RWPE2 (cell line): Measurements from ENCODE around the gene ZC3HAV1L.

ENCODE experiments used
- ATAC-seq: fragments of 200-7000 bp; cut with Tn5 transposase; 3 replicates; pipeline ENCODE4 v1.9.1; 2021; ENCODE audit warnings: low read depth
- DNase-seq: peaks from one replicate; pipeline ENCODE4 v3.0.0-alpha.2; 2020; ENCODE audit warnings: low spot score
- H3K27ac ChIP-seq: fragments of 450-650 bp; 2 replicates; pipeline ENCODE4 v1.5.1; 2017; ENCODE audit warnings: mild to moderate bottlenecking; ENCODE audit not compliant: poor library complexity, severe bottlenecking
- H3K27me3 ChIP-seq: fragments of 250-450 bp; sonication (Bioruptor Pico); 2 replicates; pipeline ENCODE4 v1.5.1; 2021; ENCODE audit warnings: mild to moderate bottlenecking, moderate library complexity; ENCODE audit not compliant: insufficient read depth, poor library complexity, severe bottlenecking
- H3K36me3 ChIP-seq: fragments of 250-450 bp; sonication (Bioruptor Pico); 2 replicates; pipeline ENCODE4 v1.5.1; 2020; ENCODE audit warnings: low read depth, mild to moderate bottlenecking, moderate library complexity
- H3K4me1 ChIP-seq: fragments of 250-450 bp; sonication (Bioruptor Pico); 2 replicates; pipeline ENCODE4 v1.5.1; 2021; ENCODE audit warnings: mild to moderate bottlenecking, moderate library complexity; ENCODE audit not compliant: insufficient read depth, poor library complexity, severe bottlenecking
- H3K4me3 ChIP-seq: fragments of 250-450 bp; sonication (Bioruptor Pico); 2 replicates; pipeline ENCODE4 v1.5.1; 2021; ENCODE audit warnings: mild to moderate bottlenecking, moderate library complexity; ENCODE audit not compliant: severe bottlenecking
- H3K9me3 ChIP-seq: fragments of 250-450 bp; sonication (Bioruptor Pico); 2 replicates; pipeline ENCODE4 v1.5.1; 2021; ENCODE audit warnings: mild to moderate bottlenecking, moderate library complexity; ENCODE audit not compliant: severe bottlenecking
- CTCF ChIP-seq: fragments of 450-650 bp; IDR thresholded peaks from one replicate; pipeline ENCODE4 v1.5.1; 2017; ENCODE audit warnings: mild to moderate bottlenecking, moderate library complexity; ENCODE audit not compliant: poor library complexity, severe bottlenecking

Gene ZC3HAV1L

GRCh38 chr7:139022286-139022685 is 13.6 kb downstream of the ZC3HAV1L start:
- peaks cover 2% of the 10 kb centered on the region for H3K4me1 ChIP-seq
- H3K9me3 ChIP-seq = no peaks in the 10 kb centered on the region
- no peaks in the 10 kb centered on the region for H3K27me3 ChIP-seq
- H3K27ac ChIP-seq = no peak overlapping the region
- H3K36me3 ChIP-seq = peaks cover 65% of the 10 kb centered on the region
- ATAC-seq = no peak
- no peak for TF ChIP-seq CTCF
- no peak overlapping the region for H3K4me3 ChIP-seq
- DNase-seq = no peak

GRCh38 chr7:139018910-139019309 is 16.9 kb downstream of the ZC3HAV1L start:
- H3K27ac ChIP-seq = no peak overlapping the region
- H3K4me1 ChIP-seq = peaks cover 2% of the 10 kb centered on the region
- no peak for DNase-seq
- H3K4me3 ChIP-seq = no peak overlapping the region
- ATAC-seq = no peak
- H3K9me3 ChIP-seq = no peaks in the 10 kb centered on the region
- no peak for TF ChIP-seq CTCF
- no peaks in the 10 kb centered on the region for H3K27me3 ChIP-seq
- peaks cover 34% of the 10 kb centered on the region for H3K36me3 ChIP-seq

GRCh38 chr7:139016931-139017511 is 18.8 kb downstream of the ZC3HAV1L start:
- ATAC-seq = peak; percentile 94

GRCh38 chr7:139011373-139011772 is 24.5 kb downstream of the ZC3HAV1L start:
- no peaks in the 10 kb centered on the region for H3K36me3 ChIP-seq
- DNase-seq = no peak
- H3K4me3 ChIP-seq = no peak overlapping the region
- no peaks in the 10 kb centered on the region for H3K27me3 ChIP-seq
- ATAC-seq = no peak
- TF ChIP-seq CTCF = no peak
- no peak overlapping the region for H3K27ac ChIP-seq
- no peaks in the 10 kb centered on the region for H3K4me1 ChIP-seq
- no peaks in the 10 kb centered on the region for H3K9me3 ChIP-seq

More at GRCh38 chr7:139016931-139017511, 18.8 kb downstream of the ZC3HAV1L start:
- H3K27ac ChIP-seq = no peak overlapping the region
- no peak for DNase-seq
- H3K9me3 ChIP-seq = no peaks in the 10 kb centered on the region
- no peak overlapping the region for H3K4me3 ChIP-seq
- H3K4me1 ChIP-seq = peaks cover 2% of the 10 kb centered on the region
- TF ChIP-seq CTCF = peak; percentile 83
- peaks cover 17% of the 10 kb centered on the region for H3K36me3 ChIP-seq
- H3K27me3 ChIP-seq = no peaks in the 10 kb centered on the region

- Histone ChIP-seq H3K36me3 (no peaks in the 10 kb centered on the region), H3K27ac (no peak overlapping the region), H3K4me1 (no peaks in the 10 kb centered on the region), H3K27me3 (peaks cover 3% of the 10 kb centered on the region), H3K9me3 (no peaks in the 10 kb centered on the region), H3K4me3 (no peak overlapping the region)
- no peak for TF ChIP-seq CTCF
- ATAC-seq (no peak), DNase-seq (no peak)
Measured at GRCh38 chr7:139004321-139005090, 31.3 kb downstream of the ZC3HAV1L start.
